HG02623 (cell line): ENCODE measurements around the gene PRMT3.
A peak's percentile ranks its signal among the peaks of the same experiment; 100 is the strongest.
"Not testable (repeated sequence)": the region's sequence is repeated elsewhere in the genome, so short reads cannot be mapped to it uniquely, and the experiment has no call there.

ENCODE experiments used
- ATAC-seq: cut with Tn5 transposase; IDR thresholded peaks from one replicate; pipeline ENCODE4 v1.9.1; 2021; ENCODE audit warnings: moderate library complexity; ENCODE audit not compliant: unreplicated experiment

PRMT3 gene

GRCh38 chr11:20373568-20374209, 13.8 kb upstream of the PRMT3 start:
- no peak for ATAC-seq

- ATAC-seq: no peak
These were observed 12.7 kb upstream of the PRMT3 start for GRCh38 chr11:20374741-20375300.

- ATAC-seq: no peak
These were observed 11.3 kb upstream of the PRMT3 start for GRCh38 chr11:20376162-20376730.

- not testable (repeated sequence) for ATAC-seq
These were observed 1.5 kb upstream of the PRMT3 start for GRCh38 chr11:20385996-20386395.

GRCh38 chr11:20388096-20389055, 860 bp downstream of the PRMT3 start:
- peak; percentile 2 for ATAC-seq

- peak; percentile 82 for ATAC-seq
These were observed 9.8 kb downstream of the PRMT3 start for GRCh38 chr11:20397281-20397680.

GRCh38 chr11:20399498-20399897, 12.0 kb downstream of the PRMT3 start:
- no peak for ATAC-seq

GRCh38 chr11:20403059-20403458, 15.5 kb downstream of the PRMT3 start:
- ATAC-seq: no peak

GRCh38 chr11:20406484-20406883, 19.0 kb downstream of the PRMT3 start:
- ATAC-seq: no peak

GRCh38 chr11:20407344-20407743, 19.8 kb downstream of the PRMT3 start:
- no peak for ATAC-seq

GRCh38 chr11:20415432-20415831, 27.9 kb downstream of the PRMT3 start:
- ATAC-seq: peak; percentile 55

GRCh38 chr11:20417771-20418170, 30.3 kb downstream of the PRMT3 start:
- no peak for ATAC-seq

- no peak for ATAC-seq
These were observed 34.4 kb downstream of the PRMT3 start for GRCh38 chr11:20421946-20422345.

- no peak for ATAC-seq
These were observed 41.7 kb downstream of the PRMT3 start for GRCh38 chr11:20429216-20429615.

GRCh38 chr11:20438637-20439036, 51.1 kb downstream of the PRMT3 start:
- ATAC-seq: no peak

- ATAC-seq: no peak
These were observed 56.1 kb downstream of the PRMT3 start for GRCh38 chr11:20443596-20443995.

- no peak for ATAC-seq
These were observed 57.0 kb downstream of the PRMT3 start for GRCh38 chr11:20444535-20444934.

GRCh38 chr11:20448834-20449233, 61.3 kb downstream of the PRMT3 start:
- no peak for ATAC-seq

- no peak for ATAC-seq
These were observed 63.3 kb downstream of the PRMT3 start for GRCh38 chr11:20450829-20451228.

GRCh38 chr11:20451568-20451967, 64.1 kb downstream of the PRMT3 start:
- no peak for ATAC-seq

- no peak for ATAC-seq
These were observed 65.1 kb downstream of the PRMT3 start for GRCh38 chr11:20452585-20452984.
